ENCODE measurements around the gene ATXN2.
"Not testable (repeated sequence)": the region's sequence is repeated elsewhere in the genome, so short reads cannot be mapped to it uniquely, and the experiment has no call there.

ATXN2 gene

GRCh38 chr12:111569363-111570083 lies 29.6 kb downstream of the ATXN2 start:
- no peak for DNase-seq

- DNase-seq: not testable (repeated sequence)
These were observed 38.3 kb downstream of the ATXN2 start for GRCh38 chr12:111560844-111561243.

GRCh38 chr12:111558107-111558376 lies 41.1 kb downstream of the ATXN2 start:
- no peak for DNase-seq

- no peak for DNase-seq
These were observed 41.6 kb downstream of the ATXN2 start for GRCh38 chr12:111557271-111558106.

- no peak for DNase-seq
These were observed 42.4 kb downstream of the ATXN2 start for GRCh38 chr12:111556676-111557075.

- DNase-seq: not testable (repeated sequence)
These were observed 43.8 kb downstream of the ATXN2 start for GRCh38 chr12:111555313-111555712.

- DNase-seq: peak; percentile 36 to 45
These were observed 52.2 kb downstream of the ATXN2 start for GRCh38 chr12:111546758-111547383.

GRCh38 chr12:111546171-111546570 lies 52.9 kb downstream of the ATXN2 start:
- no peak for DNase-seq

GRCh38 chr12:111544032-111544431 lies 55.1 kb downstream of the ATXN2 start:
- no peak for DNase-seq

GRCh38 chr12:111532751-111533150 lies 66.4 kb downstream of the ATXN2 start:
- DNase-seq: no peak

GRCh38 chr12:111529424-111530368 lies 69.4 kb downstream of the ATXN2 start:
- DNase-seq: peak; percentile 54 to 62

- no peak for DNase-seq
These were observed 75.4 kb downstream of the ATXN2 start for GRCh38 chr12:111523587-111524167.

- DNase-seq: no peak
These were observed 77.3 kb downstream of the ATXN2 start for GRCh38 chr12:111521801-111522200.

GRCh38 chr12:111519937-111520336 lies 79.2 kb downstream of the ATXN2 start:
- no peak for DNase-seq

GRCh38 chr12:111519083-111519482 lies 80.0 kb downstream of the ATXN2 start:
- no peak for DNase-seq

GRCh38 chr12:111507719-111508118 lies 91.4 kb downstream of the ATXN2 start:
- not testable (repeated sequence) for DNase-seq

- DNase-seq: not testable (repeated sequence)
These were observed 91.9 kb downstream of the ATXN2 start for GRCh38 chr12:111507258-111507657.

- DNase-seq: no peak
These were observed 92.9 kb downstream of the ATXN2 start for GRCh38 chr12:111506260-111506659.

- no peak for DNase-seq
These were observed 93.5 kb downstream of the ATXN2 start for GRCh38 chr12:111505601-111506036.

- DNase-seq: no peak
These were observed 96.0 kb downstream of the ATXN2 start for GRCh38 chr12:111503116-111503515.

- no peak for DNase-seq
These were observed 104.4 kb downstream of the ATXN2 start for GRCh38 chr12:111494676-111495075.

GRCh38 chr12:111492979-111493378 lies 106.1 kb downstream of the ATXN2 start:
- DNase-seq: not testable (repeated sequence)
